ENCODE results near the gene MGA. TPM values are rescaled to one million over a fixed set of nuclear protein-coding genes. Genes with fewer than 3 reads are reported as not detected.

MGA gene
- total and polyA plus RNA-seq, 4 donors: 2.7 to 86.2 (median 14.1) TPM

- Histone ChIP-seq H3K36me3 (ENCODE audit: control insufficient read depth in 4 of 4, insufficient read depth in 4 of 4, low read length in 4 of 4) (peaks cover 0 to 3% (median 0%) of the 10 kb centered on the region in 4 donors), H3K27ac (ENCODE audit: low read depth in 1 of 2, low read length in 1 of 2) (no peak overlapping the region), H3K4me3 (no peak overlapping the region), H3K27me3 (ENCODE audit: control insufficient read depth in 3 of 3, insufficient read depth in 3 of 3, low read length in 2 of 3) (no peaks in the 10 kb centered on the region), H3K9me3 (ENCODE audit: control insufficient read depth in 4 of 4, insufficient read depth in 3 of 4, low read length in 3 of 4) (peaks cover 0 to 4% (median 0%) of the 10 kb centered on the region in 4 donors), H3K9ac (ENCODE audit: insufficient read depth in 1 of 2, low read length in 2 of 2) (no peak overlapping the region), H3K4me1 (ENCODE audit: control insufficient read depth in 5 of 5, insufficient read depth in 5 of 5, low read length in 5 of 5) (peaks cover 0 to 34% (median 0%) of the 10 kb centered on the region in 5 donors)
- no peak for TF ChIP-seq CTCF (IDR thresholded peaks at IDR 0.05; ENCODE audit: control extremely low read depth, extremely low read depth)
- ATAC-seq (ENCODE audit: insufficient read depth, low FRiP score) (no peak), DNase-seq (no peak)
- 89 to 91% methylated on average over 4 of the region's 4 CpGs for WGBS, 2 donors
Observed at GRCh38 chr15:41683955-41684354, 23.8 kb downstream of the MGA start.

GRCh38 chr15:41688671-41689070 lies 28.5 kb downstream of the MGA start:
- DNase-seq: peak; percentile 62 to 96 (median 94)
- 75 to 80% methylated on average over 2 of the region's 2 CpGs for WGBS, 2 donors

GRCh38 chr15:41689083-41689482 lies 28.9 kb downstream of the MGA start:
- no peak overlapping the region for H3K27ac ChIP-seq (ENCODE audit: low read depth in 1 of 2, low read length in 1 of 2)
- peak overlapping the region in 1 of 2 donors; percentile 5 for H3K9ac ChIP-seq (ENCODE audit: insufficient read depth in 1 of 2, low read length in 2 of 2)
- WGBS, 2 donors: 88 to 93% methylated on average over 1 of the region's 1 CpG
- H3K4me3 ChIP-seq: no peak overlapping the region
- no peak for TF ChIP-seq CTCF (IDR thresholded peaks at IDR 0.05; ENCODE audit: control extremely low read depth, extremely low read depth)
- no peaks in the 10 kb centered on the region for H3K9me3 ChIP-seq (ENCODE audit: control insufficient read depth in 4 of 4, insufficient read depth in 3 of 4, low read length in 3 of 4)
- DNase-seq: no peak
- no peak for ATAC-seq (ENCODE audit: insufficient read depth, low FRiP score)
- no peaks in the 10 kb centered on the region for H3K36me3 ChIP-seq (ENCODE audit: control insufficient read depth in 4 of 4, insufficient read depth in 4 of 4, low read length in 4 of 4)
- H3K27me3 ChIP-seq (ENCODE audit: control insufficient read depth in 3 of 3, insufficient read depth in 3 of 3, low read length in 2 of 3): no peaks in the 10 kb centered on the region
- peaks cover 0 to 40% (median 8%) of the 10 kb centered on the region in 5 donors for H3K4me1 ChIP-seq (ENCODE audit: control insufficient read depth in 5 of 5, insufficient read depth in 5 of 5, low read length in 5 of 5)

More at GRCh38 chr15:41688671-41689070, 28.5 kb downstream of the MGA start:
- Histone ChIP-seq H3K36me3 (ENCODE audit: control insufficient read depth in 4 of 4, insufficient read depth in 4 of 4, low read length in 4 of 4) (no peaks in the 10 kb centered on the region), H3K27me3 (ENCODE audit: control insufficient read depth in 3 of 3, insufficient read depth in 3 of 3, low read length in 2 of 3) (no peaks in the 10 kb centered on the region), H3K9me3 (ENCODE audit: control insufficient read depth in 4 of 4, insufficient read depth in 3 of 4, low read length in 3 of 4) (no peaks in the 10 kb centered on the region), H3K4me1 (ENCODE audit: control insufficient read depth in 5 of 5, insufficient read depth in 5 of 5, low read length in 5 of 5) (peaks cover 0 to 43% (median 8%) of the 10 kb centered on the region in 5 donors), H3K9ac (ENCODE audit: insufficient read depth in 1 of 2, low read length in 2 of 2) (no peak overlapping the region), H3K27ac (ENCODE audit: low read depth in 1 of 2, low read length in 1 of 2) (no peak overlapping the region), H3K4me3 (no peak overlapping the region)
- no peak for TF ChIP-seq CTCF (IDR thresholded peaks at IDR 0.05; ENCODE audit: control extremely low read depth, extremely low read depth)
- no peak for ATAC-seq (ENCODE audit: insufficient read depth, low FRiP score)

- H3K4me3 ChIP-seq: no peak overlapping the region
- peak in 1 of 3 donors; percentile 18 for DNase-seq
- TF ChIP-seq CTCF (IDR thresholded peaks at IDR 0.05; ENCODE audit: control extremely low read depth, extremely low read depth): no peak
- no peak overlapping the region for H3K9ac ChIP-seq (ENCODE audit: insufficient read depth in 1 of 2, low read length in 2 of 2)
- H3K27ac ChIP-seq (ENCODE audit: low read depth in 1 of 2, low read length in 1 of 2): no peak overlapping the region
- 39 to 75% methylated on average over 1 of the region's 1 CpG for WGBS, 2 donors
- no peaks in the 10 kb centered on the region for H3K27me3 ChIP-seq (ENCODE audit: control insufficient read depth in 3 of 3, insufficient read depth in 3 of 3, low read length in 2 of 3)
- no peak for ATAC-seq (ENCODE audit: insufficient read depth, low FRiP score)
- H3K9me3 ChIP-seq (ENCODE audit: control insufficient read depth in 4 of 4, insufficient read depth in 3 of 4, low read length in 3 of 4): no peaks in the 10 kb centered on the region
- H3K36me3 ChIP-seq (ENCODE audit: control insufficient read depth in 4 of 4, insufficient read depth in 4 of 4, low read length in 4 of 4): no peaks in the 10 kb centered on the region
- peaks cover 0 to 36% (median 8%) of the 10 kb centered on the region in 5 donors for H3K4me1 ChIP-seq (ENCODE audit: control insufficient read depth in 5 of 5, insufficient read depth in 5 of 5, low read length in 5 of 5)
Observed at GRCh38 chr15:41689834-41690233, 29.6 kb downstream of the MGA start.

Data from lung (tissue), 12 donors.